Osteoblast (primary cell): ENCODE data around the gene MSN. TPM values are rescaled to one million over a fixed set of nuclear protein-coding genes. Genes with fewer than 3 reads are reported as not detected.

Source experiments
- DNase-seq: peaks from one replicate; pipeline ENCODE4 v3.0.0; 2011; ENCODE audit warnings: low spot score, mixed read lengths; ENCODE audit not compliant: insufficient read length; ENCODE audit errors: missing footprints
- H2AFZ ChIP-seq: 2 replicates; pipeline ENCODE4 v1.6.0; 2011; ENCODE audit warnings: mild to moderate bottlenecking, low read length
- H3K27ac ChIP-seq: 2 replicates; pipeline ENCODE4 v1.5.1; 2011; ENCODE audit warnings: mild to moderate bottlenecking, low read depth, low read length, moderate library complexity
- H3K27me3 ChIP-seq: 2 replicates; pipeline ENCODE4 v1.6.0; 2012; ENCODE audit warnings: mild to moderate bottlenecking, control low read depth, inconsistent platforms, low read length, moderate library complexity; ENCODE audit not compliant: insufficient read depth
- H3K36me3 ChIP-seq: 2 replicates; pipeline ENCODE4 v1.5.1; 2011; ENCODE audit warnings: mild to moderate bottlenecking, low read length, control low read depth, moderate library complexity; ENCODE audit not compliant: insufficient read depth
- H3K4me1 ChIP-seq: 2 replicates; pipeline ENCODE4 v1.5.1; 2011; ENCODE audit warnings: mild to moderate bottlenecking, low read length, control low read depth, moderate library complexity; ENCODE audit not compliant: insufficient read depth
- H3K4me2 ChIP-seq: 2 replicates; pipeline ENCODE4 v1.6.0; 2011; ENCODE audit warnings: mild to moderate bottlenecking, low read length; ENCODE audit not compliant: insufficient read depth
- H3K4me3 ChIP-seq: fragments of 200-600 bp; sonication (generic); 3 replicates; pipeline ENCODE4 v1.5.1; 2012; ENCODE audit warnings: mild to moderate bottlenecking, low read length, inconsistent platforms; ENCODE audit not compliant: insufficient read depth
- H3K79me2 ChIP-seq: 2 replicates; pipeline ENCODE4 v1.6.0; 2012; ENCODE audit warnings: mild to moderate bottlenecking, low read length, control low read depth, inconsistent platforms; ENCODE audit not compliant: insufficient read depth
- H3K9me3 ChIP-seq: 2 replicates; pipeline ENCODE4 v1.5.1; 2011; ENCODE audit warnings: low read depth, low read length, control low read depth
- H4K20me1 ChIP-seq: 2 replicates; pipeline ENCODE4 v1.6.0; 2012; ENCODE audit warnings: mild to moderate bottlenecking, low read length, control low read depth; ENCODE audit not compliant: insufficient read depth
- CTCF ChIP-seq: IDR thresholded peaks from 2 replicates; pipeline ENCODE4 v1.5.1; 2011; ENCODE audit warnings: mild to moderate bottlenecking, low read depth, low read length, moderate library complexity; ENCODE audit errors: extremely low read depth
- total RNA-seq: library from RNA; depleted of rRNA; stranded (reverse); fragments of >200 nt; gene quantifications from 2 replicates; pipeline ENCODE4 v1.2.3, GENCODE V29; 2012

The MSN gene
- total RNA-seq, 1 donor: 249 TPM

GRCh38 chrX:65689377-65689776 is 21.9 kb downstream of the MSN start:
- peaks cover 44% of the 10 kb centered on the region for H4K20me1 ChIP-seq

GRCh38 chrX:65690057-65690855 is 22.8 kb downstream of the MSN start:
- H3K27ac ChIP-seq: peak overlapping the region; percentile 76

More at GRCh38 chrX:65689377-65689776, 21.9 kb downstream of the MSN start:
- H3K4me1 ChIP-seq: peaks cover 61% of the 10 kb centered on the region
- H3K27ac ChIP-seq: peak overlapping the region; percentile 76
- no peaks in the 10 kb centered on the region for H3K27me3 ChIP-seq
- H3K4me3 ChIP-seq: no peak overlapping the region
- peaks cover 93% of the 10 kb centered on the region for H3K79me2 ChIP-seq
- no peak for TF ChIP-seq CTCF
- H3K36me3 ChIP-seq: peaks cover 4% of the 10 kb centered on the region
- no peaks in the 10 kb centered on the region for H3K9me3 ChIP-seq
- H3K4me2 ChIP-seq: no peak overlapping the region
- DNase-seq: no peak
- no peak overlapping the region for H2AFZ ChIP-seq

GRCh38 chrX:65695849-65696449 is 28.5 kb downstream of the MSN start:
- no peak overlapping the region for H3K4me3 ChIP-seq
- H4K20me1 ChIP-seq: peaks cover 33% of the 10 kb centered on the region
- no peaks in the 10 kb centered on the region for H3K27me3 ChIP-seq
- peaks cover 4% of the 10 kb centered on the region for H3K36me3 ChIP-seq
- no peak overlapping the region for H2AFZ ChIP-seq
- H3K4me2 ChIP-seq: no peak overlapping the region
- H3K79me2 ChIP-seq: peaks cover 96% of the 10 kb centered on the region
- DNase-seq: no peak
- H3K27ac ChIP-seq: peak overlapping the region; percentile 81
- H3K9me3 ChIP-seq: no peaks in the 10 kb centered on the region
- H3K4me1 ChIP-seq: peaks cover 53% of the 10 kb centered on the region
- no peak for TF ChIP-seq CTCF

More at GRCh38 chrX:65690057-65690855, 22.8 kb downstream of the MSN start:
- no peak overlapping the region for H3K4me3 ChIP-seq
- peaks cover 4% of the 10 kb centered on the region for H3K36me3 ChIP-seq
- peaks cover 93% of the 10 kb centered on the region for H3K79me2 ChIP-seq
- peaks cover 38% of the 10 kb centered on the region for H4K20me1 ChIP-seq
- no peaks in the 10 kb centered on the region for H3K9me3 ChIP-seq
- H2AFZ ChIP-seq: no peak overlapping the region
- DNase-seq: peak; percentile 89
- H3K4me2 ChIP-seq: no peak overlapping the region
- TF ChIP-seq CTCF: no peak
- H3K27me3 ChIP-seq: no peaks in the 10 kb centered on the region
- peaks cover 65% of the 10 kb centered on the region for H3K4me1 ChIP-seq

GRCh38 chrX:65696613-65697012 is 29.2 kb downstream of the MSN start:
- Histone ChIP-seq H3K4me1 (peaks cover 47% of the 10 kb centered on the region), H3K27me3 (no peaks in the 10 kb centered on the region), H3K9me3 (no peaks in the 10 kb centered on the region), H3K36me3 (peaks cover 8% of the 10 kb centered on the region), H3K27ac (peak overlapping the region; percentile 81), H3K4me3 (no peak overlapping the region), H4K20me1 (peaks cover 37% of the 10 kb centered on the region), H2AFZ (no peak overlapping the region), H3K79me2 (peaks cover 96% of the 10 kb centered on the region), H3K4me2 (peak overlapping the region; percentile 53)
- DNase-seq: no peak
- TF ChIP-seq CTCF: no peak
